HG03378 (cell line): ENCODE measurements around the gene IMMP2L.

ENCODE experiments used
- ATAC-seq: cut with Tn5 transposase; IDR thresholded peaks from one replicate; pipeline ENCODE4 v1.9.1; 2021; ENCODE audit warnings: mild to moderate bottlenecking, moderate library complexity; ENCODE audit not compliant: unreplicated experiment

The IMMP2L gene

DNA sequence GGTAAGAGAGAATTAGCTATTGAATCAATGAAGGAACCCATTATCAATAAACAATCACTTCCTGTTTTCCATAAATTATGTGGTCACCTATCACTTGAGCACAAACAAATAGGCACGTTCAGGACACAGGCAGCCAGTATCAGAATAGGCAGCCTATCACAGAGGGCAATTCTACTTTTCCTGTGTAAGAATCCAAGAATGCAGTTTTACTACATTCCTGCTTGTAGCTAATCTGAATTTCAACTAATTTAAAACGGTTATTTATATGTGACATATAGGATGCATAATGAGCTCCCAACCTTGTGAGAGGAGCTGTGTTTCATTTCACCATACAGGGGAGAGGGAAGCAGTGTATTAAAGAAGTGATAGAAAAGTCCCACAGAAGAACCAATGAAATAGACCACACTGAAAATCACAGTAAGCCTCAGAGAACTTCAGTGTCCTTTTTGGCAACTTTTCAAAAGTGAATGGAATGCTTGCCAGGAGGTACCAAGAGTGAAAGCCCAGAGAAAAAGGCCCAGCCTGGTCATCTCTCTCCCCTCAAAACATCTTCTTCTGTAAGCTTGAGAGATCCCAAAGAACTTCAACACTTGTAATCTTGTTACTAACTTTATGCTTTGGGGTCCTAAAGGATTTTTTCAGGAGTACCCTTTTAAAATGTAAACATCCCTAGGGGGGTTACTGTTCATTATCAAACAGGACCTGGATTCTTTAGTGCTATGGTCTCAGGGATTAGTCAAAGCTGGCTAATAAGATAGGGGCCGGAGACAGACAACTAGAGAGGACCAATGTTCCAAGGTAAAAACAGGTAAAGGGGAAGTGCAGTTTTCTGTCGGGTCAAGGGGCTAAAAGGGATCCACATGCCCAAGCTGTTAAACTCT lies 1.3 kb downstream of the IMMP2L start:
- no peak for ATAC-seq

DNA sequence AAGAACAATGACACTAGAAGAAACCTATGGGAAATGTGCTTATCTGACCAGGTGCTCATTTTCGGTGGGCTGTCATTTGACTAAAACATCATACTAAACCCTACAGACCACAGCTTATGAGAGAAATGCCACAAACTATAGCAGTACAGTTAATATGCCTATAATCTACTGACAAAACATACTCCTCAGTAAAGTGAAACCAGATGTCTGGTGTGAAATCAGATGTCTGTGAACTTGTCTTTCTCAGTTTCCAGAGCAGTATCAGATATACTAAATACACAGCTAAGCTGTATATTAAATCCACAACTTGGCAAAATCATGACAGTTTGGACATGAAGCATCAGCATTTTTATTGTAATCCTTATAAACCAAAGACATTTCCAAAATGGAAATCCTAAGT lies 3.3 kb downstream of the IMMP2L start:
- ATAC-seq: peak; percentile 75

DNA sequence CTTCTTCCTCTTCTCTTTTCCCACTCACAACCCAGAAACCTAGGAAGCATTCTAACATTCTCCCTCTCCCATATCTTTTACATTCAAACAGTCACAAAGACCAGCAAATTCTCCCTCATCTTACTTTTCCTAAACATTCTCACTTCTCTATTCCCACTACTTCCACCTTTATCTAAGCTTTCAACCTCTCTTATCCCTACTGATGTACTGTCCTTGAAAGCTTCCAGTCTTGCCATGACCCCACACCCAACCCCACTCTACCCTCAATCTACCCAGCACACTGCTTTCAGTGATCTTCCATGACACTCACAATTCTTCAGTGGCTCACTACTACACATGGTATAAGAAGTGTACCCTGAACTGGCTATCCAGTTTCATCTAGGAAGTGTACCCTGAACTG lies 5.3 kb downstream of the IMMP2L start:
- ATAC-seq: no peak

DNA sequence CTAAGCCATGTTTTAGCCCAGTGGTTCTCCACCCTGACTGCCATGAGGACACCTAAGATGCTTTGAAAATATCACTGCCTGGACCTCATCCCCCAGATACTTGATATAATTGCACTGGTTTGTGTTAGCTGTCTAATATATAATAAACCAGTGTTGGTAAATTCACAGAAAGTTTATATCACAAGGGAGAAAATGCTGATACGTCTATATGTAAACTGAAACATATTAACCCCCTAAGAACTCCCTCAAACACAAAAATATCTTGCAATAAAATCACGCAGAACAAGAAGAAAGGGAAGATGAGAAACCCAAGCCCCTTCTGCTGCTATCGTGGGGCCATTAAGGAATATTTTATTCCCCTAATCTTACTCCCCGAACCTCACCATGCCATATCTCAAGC lies 8.2 kb downstream of the IMMP2L start:
- ATAC-seq: no peak

DNA sequence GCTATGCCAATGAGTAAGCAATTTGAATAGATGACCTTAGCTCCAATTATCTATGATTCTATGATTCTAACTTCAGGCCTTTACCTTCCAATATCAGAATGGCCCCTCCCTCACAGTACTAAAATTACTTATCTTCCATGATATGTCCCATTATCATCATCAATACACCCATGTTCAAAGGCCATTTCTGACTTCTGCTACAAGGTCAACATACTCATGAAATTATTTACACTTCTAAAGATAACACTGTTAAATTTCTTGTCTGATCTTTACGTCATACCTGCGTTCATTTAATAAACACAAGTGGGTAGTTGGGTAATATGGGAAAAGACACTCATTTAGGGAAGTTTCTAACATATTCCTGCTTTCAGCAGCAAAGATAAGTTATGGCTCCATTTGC lies 21.2 kb downstream of the IMMP2L start:
- ATAC-seq: no peak

DNA sequence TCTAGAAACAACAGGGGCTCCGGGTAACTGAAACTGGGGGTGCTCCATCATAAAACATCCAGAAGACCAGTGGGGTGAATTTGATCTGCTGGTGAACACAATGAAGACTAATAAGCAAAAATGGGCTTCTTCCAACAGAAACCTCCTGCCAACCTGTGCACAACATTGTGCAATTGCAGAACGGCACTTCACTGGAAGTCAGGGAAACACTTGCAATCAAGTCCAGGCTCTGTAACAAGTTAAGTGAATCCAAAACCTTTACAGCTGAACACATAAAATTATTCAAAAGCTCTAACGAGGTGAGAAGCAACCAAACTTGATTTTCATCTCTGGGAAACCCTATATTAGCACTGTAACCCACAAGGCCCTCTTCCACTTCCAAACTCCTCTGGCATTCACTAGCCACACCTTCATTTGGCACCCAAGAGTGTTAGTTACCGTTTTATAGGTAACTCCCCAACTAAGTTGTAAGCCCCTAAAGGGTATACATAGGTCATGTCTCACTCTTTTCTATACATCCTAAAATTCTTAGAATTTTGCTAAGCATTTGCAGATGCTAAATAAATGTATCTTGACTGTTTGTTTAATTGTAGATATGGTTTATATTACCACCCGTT lies 22.0 kb downstream of the IMMP2L start:
- no peak for ATAC-seq

DNA sequence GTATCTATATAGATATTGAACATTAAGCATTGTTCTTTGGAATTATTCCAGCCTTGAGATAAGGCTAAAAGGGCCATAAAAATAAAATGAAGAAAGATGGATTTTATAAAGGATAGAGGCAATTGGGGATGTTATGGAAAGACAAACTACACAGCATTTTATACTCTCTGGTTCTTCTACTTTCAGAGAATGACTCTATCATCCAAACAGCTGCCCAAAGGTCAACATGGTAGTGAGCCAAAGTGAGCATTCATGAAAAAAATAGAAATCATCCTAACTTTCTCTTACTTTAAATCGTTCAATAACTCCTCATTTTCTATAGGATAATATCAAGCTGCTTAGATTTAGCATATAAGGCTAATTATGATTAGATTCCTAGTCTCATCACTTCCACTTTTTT lies 25.2 kb downstream of the IMMP2L start:
- ATAC-seq: no peak

DNA sequence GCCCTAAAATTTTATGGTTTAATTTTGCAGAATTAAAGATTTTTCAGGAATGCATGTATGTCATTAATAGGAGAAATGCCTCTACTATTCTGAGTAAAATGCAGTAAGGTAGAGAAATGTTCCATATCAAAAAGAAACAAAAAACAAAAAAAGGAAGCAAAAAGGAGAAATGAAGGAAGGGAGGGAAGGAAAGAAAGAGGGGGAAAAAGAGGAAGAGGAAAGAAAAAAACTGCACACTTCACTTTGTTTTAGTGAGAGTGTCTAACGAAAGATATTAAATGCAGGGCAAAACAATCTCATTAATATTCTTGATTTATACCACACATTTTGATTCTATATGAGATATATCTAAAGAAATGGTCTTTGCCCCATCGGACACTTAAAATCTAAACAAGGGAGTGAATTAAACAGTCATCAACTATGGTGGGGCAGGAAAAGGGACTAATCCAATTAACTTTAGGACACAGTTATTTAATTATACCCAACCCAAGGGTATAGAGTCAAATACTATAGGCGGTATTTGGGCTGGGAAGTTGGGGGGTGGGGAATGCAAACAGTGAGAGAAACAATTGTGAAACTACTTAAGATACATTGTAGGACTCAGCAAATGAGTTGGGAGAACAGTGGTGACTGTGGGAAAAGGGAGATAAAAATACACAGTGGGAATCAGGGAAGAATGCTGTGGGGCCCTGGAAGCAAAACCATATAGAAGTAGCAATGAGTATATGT lies 27.0 kb downstream of the IMMP2L start:
- ATAC-seq: no peak

DNA sequence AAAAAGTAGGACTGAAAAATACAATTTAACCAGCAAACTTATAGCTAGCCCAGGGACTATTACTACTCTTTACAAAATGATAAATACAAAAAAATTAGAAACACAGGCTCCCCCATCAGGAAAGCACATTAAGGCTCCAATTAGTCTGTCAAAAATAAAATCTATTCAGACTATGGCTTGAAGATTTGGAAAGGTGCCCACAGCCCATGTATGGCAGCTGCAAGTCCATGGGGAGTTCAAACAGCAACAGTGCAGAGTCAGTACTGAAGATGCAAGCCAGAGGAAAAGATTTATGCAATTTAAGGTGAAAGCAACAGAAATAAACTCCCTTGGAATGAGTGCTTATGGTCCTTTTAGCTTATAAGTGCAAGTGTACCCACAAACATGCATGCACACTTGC lies 29.7 kb downstream of the IMMP2L start:
- no peak for ATAC-seq

DNA sequence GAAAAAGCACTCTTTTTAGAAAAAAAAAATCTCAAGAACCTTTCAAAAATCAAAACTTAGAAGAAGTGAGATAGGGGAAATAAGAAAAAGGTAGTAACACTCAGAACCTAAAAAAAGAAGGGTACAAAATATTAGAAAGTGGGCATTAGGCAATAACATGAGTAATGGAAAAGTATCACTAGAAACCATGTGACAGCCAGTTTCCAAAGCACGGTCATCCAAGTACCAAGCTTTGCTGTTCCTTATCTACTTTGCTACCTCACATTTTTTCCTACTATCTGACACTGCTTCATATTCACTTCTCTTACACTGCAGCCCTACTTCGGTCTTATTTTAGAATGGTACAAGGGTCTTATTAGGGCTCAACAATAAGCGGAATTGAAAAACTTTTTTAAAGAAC lies 30.3 kb downstream of the IMMP2L start:
- no peak for ATAC-seq

DNA sequence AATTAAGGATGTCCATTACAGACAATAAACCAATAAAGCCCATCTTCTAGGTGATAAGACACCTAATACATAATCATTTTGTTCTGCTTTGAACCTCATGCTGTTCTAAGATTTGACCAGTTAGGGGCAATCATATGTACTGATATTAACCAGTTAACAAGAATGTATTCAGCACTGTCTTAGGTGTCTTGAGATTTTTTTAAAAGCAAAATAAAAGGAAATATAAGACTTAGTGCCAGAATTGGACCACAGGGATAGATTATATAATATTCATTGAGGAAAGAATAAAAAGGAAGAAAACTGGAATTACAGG lies 32.0 kb downstream of the IMMP2L start:
- ATAC-seq: no peak

DNA sequence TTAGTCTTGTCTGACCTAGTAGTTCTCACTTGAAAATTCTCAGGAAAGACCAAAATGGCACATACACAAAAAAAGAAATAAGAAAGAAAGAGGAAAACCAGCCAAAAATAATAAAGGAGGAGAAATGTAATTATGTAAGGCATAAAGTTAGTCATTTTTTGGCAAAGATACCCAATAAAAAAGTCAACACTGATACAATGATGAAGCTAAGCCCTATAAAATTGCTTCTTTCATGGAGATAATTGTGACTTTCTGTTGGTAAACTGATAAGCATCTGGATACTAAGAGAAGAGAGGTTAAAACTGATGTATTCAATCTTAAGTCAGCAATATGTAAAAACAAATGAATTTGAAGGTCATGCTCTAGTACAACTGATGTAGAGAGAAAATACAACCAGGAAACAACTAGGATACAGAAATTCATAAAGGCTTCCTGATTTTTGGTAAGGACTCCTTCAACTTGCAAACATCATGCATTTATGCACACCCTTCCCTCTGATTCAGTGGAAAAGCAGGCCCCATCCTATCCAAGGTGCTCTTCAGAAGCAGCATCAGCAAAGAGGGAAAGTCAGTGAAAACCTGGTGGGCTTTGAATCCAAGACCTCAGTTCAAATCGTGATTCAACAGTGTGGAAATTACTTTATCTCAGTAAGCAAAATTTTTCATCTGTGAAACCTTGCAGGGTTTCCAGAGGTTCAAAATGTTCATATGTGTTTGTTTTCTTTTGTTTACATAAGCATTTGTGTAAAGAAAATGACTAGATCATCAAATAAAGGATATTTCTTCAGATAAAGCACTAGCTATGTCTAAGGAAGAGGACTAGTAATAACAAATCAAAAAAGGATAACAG lies 32.6 kb downstream of the IMMP2L start:
- no peak for ATAC-seq

DNA sequence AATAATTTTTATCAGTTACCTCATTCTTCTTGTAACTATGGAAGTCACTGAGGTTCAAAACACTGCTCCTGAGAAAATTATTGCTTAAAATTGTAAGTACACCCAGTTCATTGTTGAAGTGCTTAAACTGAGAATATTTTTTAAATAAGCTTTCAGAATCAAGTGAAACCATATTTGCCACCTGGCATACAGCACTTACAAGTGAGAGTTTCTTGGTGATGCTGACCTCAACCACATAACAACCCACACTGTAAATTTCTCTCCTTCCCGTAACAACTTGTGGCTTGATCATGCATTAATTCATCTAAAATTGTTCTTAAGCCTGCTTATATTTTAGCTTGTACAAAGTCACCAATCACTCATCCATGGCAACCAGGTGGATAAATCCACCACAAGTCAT lies 34.0 kb downstream of the IMMP2L start:
- peak; percentile 61 for ATAC-seq

DNA sequence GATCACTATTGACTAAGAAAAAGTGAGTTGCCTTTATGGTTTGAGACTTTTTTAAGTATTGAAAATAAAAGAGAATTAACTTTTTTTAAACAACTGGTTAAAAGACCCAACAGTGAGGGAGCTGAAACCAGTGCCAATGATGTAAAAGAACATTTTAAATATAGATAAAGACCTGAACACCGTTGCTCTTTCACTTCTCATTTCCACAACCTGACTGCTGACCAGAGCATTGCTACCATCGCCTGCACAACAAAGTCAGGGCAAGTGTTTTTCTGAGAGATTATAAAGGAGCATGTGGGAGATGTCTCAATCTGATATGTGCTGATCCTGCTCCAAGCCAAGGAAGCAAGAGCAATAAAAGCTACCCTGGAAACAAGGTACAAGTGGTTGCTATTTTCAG lies 34.7 kb downstream of the IMMP2L start:
- peak; percentile 89 for ATAC-seq

DNA sequence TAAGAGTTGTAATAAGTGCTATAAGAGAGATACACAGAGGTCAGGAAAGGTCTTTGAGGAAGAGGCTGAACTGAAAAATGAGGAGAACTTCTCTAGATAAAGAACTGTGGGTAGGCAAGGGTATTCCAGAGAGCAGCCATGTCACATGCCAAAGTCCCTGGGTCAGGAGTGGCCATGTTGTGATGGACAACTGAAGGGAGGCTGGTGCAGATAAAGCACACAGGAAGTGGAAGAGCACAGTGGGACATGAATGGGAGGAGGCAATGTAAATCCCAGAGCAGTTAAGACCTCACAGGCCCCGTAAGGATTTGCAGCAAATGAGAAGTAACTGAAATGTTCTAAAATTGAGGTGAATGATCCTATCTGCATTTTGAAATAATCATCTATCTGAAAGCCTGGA lies 37.2 kb downstream of the IMMP2L start:
- no peak for ATAC-seq

DNA sequence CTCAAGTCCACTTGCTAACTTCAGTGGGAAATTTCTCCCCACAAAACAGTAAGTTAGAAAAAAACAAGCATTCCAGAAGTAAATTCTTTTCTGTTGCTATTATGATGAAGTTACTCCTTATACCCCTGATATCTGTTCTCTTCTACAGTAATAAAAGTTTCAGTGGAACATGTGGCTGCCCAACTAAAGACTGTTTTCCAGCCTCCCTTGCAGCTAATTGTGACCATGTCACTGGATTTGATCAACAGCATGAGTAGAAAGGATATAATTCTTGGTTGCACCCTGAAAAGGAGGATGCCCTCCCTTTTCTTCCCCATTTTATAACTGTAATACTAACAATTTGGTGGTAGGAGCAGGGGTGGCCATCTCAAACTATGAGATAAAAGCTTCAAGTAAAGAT lies 40.6 kb downstream of the IMMP2L start:
- no peak for ATAC-seq

DNA sequence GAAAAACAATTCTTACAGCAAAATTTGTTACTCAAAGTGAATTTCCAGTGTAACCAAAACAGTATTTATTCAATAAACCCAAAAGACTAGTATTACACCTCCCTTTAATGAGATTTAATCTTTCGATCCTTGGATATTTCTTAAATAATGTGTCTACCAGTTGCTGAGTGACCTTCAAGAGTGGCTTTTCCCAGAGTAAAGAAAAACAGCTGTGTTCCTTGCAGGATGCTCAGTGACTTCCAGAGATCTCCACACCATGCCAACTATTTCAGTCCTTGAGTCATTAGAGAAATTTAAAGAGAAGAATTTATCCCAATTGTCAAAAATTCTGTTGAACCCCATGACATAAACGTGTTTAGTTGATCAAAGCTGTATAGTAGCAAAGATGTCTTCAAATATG lies 44.0 kb downstream of the IMMP2L start:
- ATAC-seq: no peak

DNA sequence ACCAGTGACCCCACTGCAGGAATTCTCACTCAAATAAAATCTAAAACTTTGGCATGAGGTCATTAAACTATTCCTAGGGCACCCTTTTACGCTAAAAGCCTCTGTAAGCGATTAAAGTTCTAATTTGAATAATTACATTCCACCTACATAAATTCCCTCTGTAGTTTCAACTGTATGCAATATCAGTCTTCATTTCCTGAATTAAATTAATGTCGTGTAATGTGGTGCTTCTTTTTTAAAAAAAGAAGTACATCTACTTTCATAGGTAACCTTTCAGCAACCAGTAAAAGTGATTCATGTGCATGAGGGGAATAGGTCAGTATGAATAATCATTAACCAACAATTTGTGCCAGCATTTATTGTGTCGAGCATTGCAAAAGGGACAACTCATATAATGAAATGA lies 44.7 kb downstream of the IMMP2L start:
- no peak for ATAC-seq

DNA sequence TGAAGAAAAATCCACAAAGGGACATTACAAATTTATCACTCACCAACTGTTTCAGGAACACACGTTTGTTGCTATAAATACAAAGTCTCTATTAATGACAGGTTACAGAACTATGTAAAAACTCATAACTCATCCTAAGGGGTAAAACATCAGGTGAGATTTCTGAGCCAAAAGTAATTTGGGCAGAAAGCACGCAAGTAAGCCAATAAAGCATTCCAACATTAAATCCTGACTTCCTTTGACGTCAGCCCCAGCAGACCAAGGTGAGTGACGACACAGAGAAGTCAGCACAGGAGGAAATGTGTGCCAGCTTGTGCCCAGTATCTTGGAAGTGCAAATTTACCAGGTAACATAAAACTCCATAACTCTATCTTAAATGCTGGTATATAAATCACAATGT lies 45.7 kb downstream of the IMMP2L start:
- no peak for ATAC-seq

DNA sequence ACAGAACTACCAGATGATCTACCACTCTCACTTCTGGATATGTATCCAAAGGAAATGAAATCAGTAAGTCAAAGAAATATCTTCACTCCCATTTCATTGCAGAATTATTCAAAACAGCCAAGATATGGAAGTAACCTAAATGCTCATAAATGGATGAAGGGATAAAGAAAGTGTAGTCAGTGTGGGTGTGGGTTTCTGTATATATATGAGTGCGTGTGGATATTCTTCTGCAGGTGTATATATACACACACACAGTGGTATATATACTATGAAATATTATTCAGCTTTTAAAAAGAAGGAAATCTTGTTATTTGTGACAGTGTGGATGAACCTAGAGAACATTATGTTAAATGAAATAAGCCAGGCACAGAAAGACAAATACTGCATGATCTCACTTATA lies 48.7 kb downstream of the IMMP2L start:
- no peak for ATAC-seq

DNA sequence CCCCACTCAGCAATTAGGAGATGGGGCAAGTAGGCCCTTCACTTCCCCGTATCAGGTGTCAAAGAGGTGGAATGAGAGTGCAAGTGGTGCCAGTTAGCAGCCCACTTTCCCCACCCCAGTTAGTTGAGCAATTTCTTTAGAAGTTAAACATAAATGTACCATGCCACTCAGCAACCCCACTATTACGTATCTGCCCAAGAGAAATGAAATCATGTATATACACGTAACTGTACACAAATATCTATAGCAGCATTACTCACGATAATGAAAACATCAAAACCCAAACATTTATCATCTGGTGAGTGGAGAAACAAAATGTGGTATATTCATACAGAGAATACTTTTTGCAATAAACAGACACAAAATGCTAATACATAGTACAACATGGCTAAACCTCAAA lies 50.4 kb downstream of the IMMP2L start:
- ATAC-seq: no peak
